GM12892 (cell line): Measurements from ENCODE around the gene SUSD1.

Experiments used
- POLR2A ChIP-seq: IDR thresholded peaks from 2 replicates; pipeline ENCODE4 v1.6.1; 2011; ENCODE audit warnings: low read depth, low read length, control low read depth
- POLR2AphosphoS5 ChIP-seq: IDR thresholded peaks from 2 replicates; pipeline ENCODE4 v1.6.1; 2011; ENCODE audit warnings: low read depth, low read length, control low read depth
- TAF1 ChIP-seq: IDR thresholded peaks from 2 replicates; pipeline ENCODE4 v1.6.1; 2011; ENCODE audit warnings: low read depth, mild to moderate bottlenecking, control low read depth, low read length, borderline replicate concordance

DNA sequence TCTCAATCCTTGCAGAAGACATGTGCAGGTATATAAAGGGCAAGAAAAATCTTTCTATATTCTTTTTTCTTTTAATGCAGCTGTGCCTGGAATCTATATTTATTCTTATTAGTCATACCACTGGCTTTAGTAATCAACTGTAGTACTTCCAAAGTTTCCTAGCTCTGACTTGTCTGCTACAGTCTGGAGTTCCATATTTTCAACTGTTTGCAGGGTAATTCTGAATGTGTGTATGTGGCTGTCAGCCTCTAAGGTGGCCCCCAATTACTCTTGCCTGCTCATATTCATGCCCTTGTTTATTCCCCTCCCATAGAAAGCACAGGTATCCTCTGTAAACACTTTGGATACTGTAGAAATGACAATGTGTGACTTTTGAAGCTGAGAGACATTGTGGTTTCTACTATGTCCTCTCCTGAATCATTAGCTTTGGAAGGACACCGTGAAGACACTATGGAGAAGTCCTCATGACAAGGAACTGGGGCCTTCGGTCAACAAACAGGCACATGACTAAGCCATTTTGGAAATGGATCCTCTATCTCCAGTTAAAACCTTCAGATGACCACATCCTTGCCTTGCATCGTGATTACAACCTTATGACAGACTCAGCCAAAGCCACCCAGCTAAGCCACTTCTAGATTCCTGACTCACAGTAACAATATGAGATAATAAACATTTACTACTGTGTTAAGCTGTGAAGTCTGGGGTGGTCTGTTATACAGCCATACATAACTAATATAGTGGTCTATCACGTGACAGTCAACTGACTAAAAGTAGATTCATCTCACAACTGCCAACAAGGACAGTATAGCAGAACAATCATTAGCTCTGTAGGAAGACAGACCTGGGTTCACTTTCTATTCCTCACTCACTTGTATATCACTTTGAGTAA lies 49.5 kb upstream of the SUSD1 start:
- TF ChIP-seq POLR2AphosphoS5 (no peak), TAF1 (no peak), POLR2A (no peak)
